Measurements from ENCODE around the gene ELMO1. TPM values are rescaled to one million over a fixed set of nuclear protein-coding genes. Genes with fewer than 3 reads are reported as not detected.

Gene ELMO1
- polyA plus RNA-seq (2011; rRNA removed) (not detected in 2 replicates), polyA minus RNA-seq (2011; rRNA and poly(A)+ RNA removed) (0.51 TPM in 1 of 2 replicates, not detected in the other)

- ChIA-PET POLR2A (no interaction called here), CTCF (no interaction called here)
- H3K9me3 ChIP-seq (ENCODE audit: control insufficient read depth, insufficient read depth, low read length), result peaks cover 20% of the 10 kb centered on the region
- H3K4me3 ChIP-seq (ENCODE audit: low read depth, low read length), result no peak within 1 kb of the TSS
- H3K27ac ChIP-seq (ENCODE audit: low read depth, low read length), result no peak within 1 kb of the TSS
- TF ChIP-seq CTCF (IDR thresholded peaks at IDR 0.05; ENCODE audit: low read depth, low read length), result no peak
- H3K27me3 ChIP-seq (ENCODE audit: control insufficient read depth, insufficient read depth, low read length), result no peaks in the 10 kb centered on the region
- DNase-seq (ENCODE audit: low read depth, low spot score), result no peak
These were observed at the start of gene ELMO1 for GRCh38 chr7:37448636-37449361. TSS of gene ELMO1 (minus strand) at chr7:37448864. CDS start at chr7:37342690, 106,174 bp downstream.

GRCh38 chr7:37497576-37497975 is 48.9 kb upstream of the ELMO1 start:
- no peak overlapping the region for H3K4me3 ChIP-seq (ENCODE audit: low read depth, low read length)
- peaks cover 22% of the 10 kb centered on the region for H3K9me3 ChIP-seq (ENCODE audit: control insufficient read depth, insufficient read depth, low read length)
- H3K27ac ChIP-seq (ENCODE audit: low read depth, low read length), result no peak overlapping the region
- TF ChIP-seq CTCF (IDR thresholded peaks at IDR 0.05; ENCODE audit: low read depth, low read length), result no peak
- H3K27me3 ChIP-seq (ENCODE audit: control insufficient read depth, insufficient read depth, low read length), result no peaks in the 10 kb centered on the region
- POLR2A ChIA-PET, result no interaction called here
- DNase-seq (ENCODE audit: low read depth, low spot score), result no peak
- CTCF ChIA-PET, result no interaction called here

GRCh38 chr7:37495574-37496184 is 47.0 kb upstream of the ELMO1 start:
- POLR2A ChIA-PET, result no interaction called here
- DNase-seq (ENCODE audit: low read depth, low spot score), result no peak

GRCh38 chr7:37494926-37495325 is 46.3 kb upstream of the ELMO1 start:
- ChIA-PET CTCF (interaction anchor here (0.5 to 1.9 kb wide), 3 partner anchors 11 to 287 kb away, joined by 3 to 6 read pairs (median 3); no protein-coding TSS in a partner anchor), POLR2A (no interaction called here)
- Histone ChIP-seq H3K9me3 (ENCODE audit: control insufficient read depth, insufficient read depth, low read length) (peaks cover 30% of the 10 kb centered on the region), H3K27me3 (ENCODE audit: control insufficient read depth, insufficient read depth, low read length) (no peaks in the 10 kb centered on the region), H3K27ac (ENCODE audit: low read depth, low read length) (no peak overlapping the region), H3K4me3 (ENCODE audit: low read depth, low read length) (no peak overlapping the region)
- TF ChIP-seq CTCF (IDR thresholded peaks at IDR 0.05; ENCODE audit: low read depth, low read length), result no peak
- no peak for DNase-seq (ENCODE audit: low read depth, low spot score)

More at GRCh38 chr7:37495574-37496184, 47.0 kb upstream of the ELMO1 start:
- CTCF ChIA-PET, result interaction anchor here (1.1 to 1.9 kb wide), 2 partner anchors 10 to 288 kb away, joined by 3 to 6 read pairs; no protein-coding TSS in a partner anchor
- H3K4me3 ChIP-seq (ENCODE audit: low read depth, low read length), result no peak overlapping the region
- peaks cover 30% of the 10 kb centered on the region for H3K9me3 ChIP-seq (ENCODE audit: control insufficient read depth, insufficient read depth, low read length)
- no peak overlapping the region for H3K27ac ChIP-seq (ENCODE audit: low read depth, low read length)
- TF ChIP-seq CTCF (IDR thresholded peaks at IDR 0.05; ENCODE audit: low read depth, low read length), result peak; percentile 51
- H3K27me3 ChIP-seq (ENCODE audit: control insufficient read depth, insufficient read depth, low read length), result no peaks in the 10 kb centered on the region

GRCh38 chr7:37493810-37494209 is 45.1 kb upstream of the ELMO1 start:
- POLR2A ChIA-PET, result no interaction called here
- no peak for DNase-seq (ENCODE audit: low read depth, low spot score)
- Histone ChIP-seq H3K4me3 (ENCODE audit: low read depth, low read length) (no peak overlapping the region), H3K27me3 (ENCODE audit: control insufficient read depth, insufficient read depth, low read length) (no peaks in the 10 kb centered on the region), H3K27ac (ENCODE audit: low read depth, low read length) (no peak overlapping the region), H3K9me3 (ENCODE audit: control insufficient read depth, insufficient read depth, low read length) (peaks cover 26% of the 10 kb centered on the region)
- TF ChIP-seq CTCF (IDR thresholded peaks at IDR 0.05; ENCODE audit: low read depth, low read length), result no peak
- CTCF ChIA-PET, result no interaction called here
